Activated B cell treated with CpG ODN at 0.5 μM for 24 hours (primary cell): ENCODE measurements around the gene PPM1B. TPM values are rescaled to one million over a fixed set of nuclear protein-coding genes. Genes with fewer than 3 reads are reported as not detected.

Experiments used
- ATAC-seq: fragments of 200-7000 bp; cut with Tn5 transposase; one replicate; pipeline ENCODE4 v1.10.0; 2021; ENCODE audit warnings: low read depth, mild to moderate bottlenecking, moderate library complexity
- CTCF ChIA-PET: fragments of 350-600 bp; sonication (Branson Sonifier 250); formaldehyde crosslinking; loops from one replicate; lab custom pipeline; 2021; ENCODE audit warnings: antibody characterized with exemption; lab: Charles Lee
- POLR2A ChIA-PET: fragments of 350-600 bp; sonication (Branson Sonifier 250); formaldehyde crosslinking; loops from one replicate; lab custom pipeline; 2021; ENCODE audit warnings: antibody characterized with exemption; lab: Charles Lee
- DNase-seq: peaks from one replicate; pipeline ENCODE4 v3.0.0; 2022
- H3K27ac Mint-ChIP-seq: one replicate; pipeline ENCODE4 v1.8.0; 2020; ENCODE audit warnings: mixed read lengths
- H3K27me3 Mint-ChIP-seq: one replicate; pipeline ENCODE4 v1.8.0; 2021; ENCODE audit warnings: mixed read lengths
- H3K36me3 Mint-ChIP-seq: one replicate; pipeline ENCODE4 v1.8.0; 2021; ENCODE audit warnings: low read depth, mixed read lengths
- H3K4me1 Mint-ChIP-seq: one replicate; pipeline ENCODE4 v1.8.0; 2021; ENCODE audit warnings: mixed read lengths
- H3K4me3 Mint-ChIP-seq: one replicate; pipeline ENCODE4 v1.8.0; 2020; ENCODE audit warnings: mild to moderate bottlenecking, mixed read lengths
- H3K9me3 Mint-ChIP-seq: one replicate; pipeline ENCODE4 v1.8.0; 2020; ENCODE audit warnings: mixed read lengths
- intact Hi-C: fragments of 100-400 bp; cut with micrococcal nuclease; formaldehyde crosslinking; loops from one replicate; pipeline ENCODE4 v1.15.1; 2024
- total RNA-seq: library from RNA; stranded (reverse); gene quantifications from 2 replicates; pipeline ENCODE4 v1.2.3, GENCODE V29; 2022
- TF ChIP-seq, protein P1 (sequence below): fragments of 200-600 bp; IDR thresholded peaks from one replicate; pipeline ENCODE4 v1.8.0; 2022; ENCODE audit warnings: antibody characterized with exemption, mild to moderate bottlenecking

Gene PPM1B
- total RNA-seq, 1 donor from 2014 or later = 55.2 TPM

DNA sequence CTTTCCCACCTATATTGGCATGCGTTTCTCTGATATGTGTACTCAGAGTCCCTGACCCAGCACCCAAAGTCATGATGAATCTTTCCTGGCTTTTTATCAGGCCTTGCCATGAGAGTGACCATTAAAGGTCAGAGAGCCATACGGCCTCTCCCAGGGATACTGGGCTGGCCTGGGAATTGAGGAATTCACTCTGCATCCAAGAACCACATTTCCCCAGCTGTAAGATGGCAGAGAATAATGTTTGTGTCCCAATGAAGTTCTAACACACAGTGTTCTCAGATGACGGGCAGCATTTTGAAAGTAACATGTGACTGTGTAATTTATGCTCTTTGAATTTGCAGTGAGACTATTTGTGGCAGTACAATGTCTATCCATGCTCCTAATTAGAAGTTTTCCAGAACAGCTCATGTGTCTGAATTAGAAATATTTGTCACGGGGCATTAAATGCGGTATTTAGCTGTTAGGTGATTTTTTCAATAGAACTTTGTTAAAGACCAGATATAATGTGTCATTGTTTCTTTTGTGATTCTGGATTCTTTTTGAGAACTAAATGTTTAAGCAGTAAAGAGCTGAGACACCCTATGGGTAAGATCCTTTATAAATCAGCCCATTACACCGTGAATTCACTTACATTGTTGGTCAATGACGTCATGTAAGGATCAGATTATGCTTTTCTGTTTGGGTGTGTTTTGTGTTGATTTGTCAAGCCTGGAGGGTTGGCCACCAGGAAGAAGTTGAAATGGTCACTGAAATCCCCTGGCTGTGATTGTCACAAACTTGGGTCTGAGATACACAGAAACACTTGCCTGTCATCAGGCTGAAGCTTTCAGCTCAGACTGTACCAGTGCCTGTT is 99.3 kb downstream of the PPM1B start:
- no peak for ATAC-seq
- H3K4me3 Mint-ChIP-seq = no peak overlapping the region
- DNase-seq = no peak
- H3K27ac Mint-ChIP-seq = no peak overlapping the region
- ChIA-PET POLR2A (interaction anchor here (0.5 kb wide), 1 partner anchor 34 kb away, joined by 3 read pairs; no protein-coding TSS in a partner anchor), CTCF (no interaction called here)
- TF ChIP-seq, protein P1, sequence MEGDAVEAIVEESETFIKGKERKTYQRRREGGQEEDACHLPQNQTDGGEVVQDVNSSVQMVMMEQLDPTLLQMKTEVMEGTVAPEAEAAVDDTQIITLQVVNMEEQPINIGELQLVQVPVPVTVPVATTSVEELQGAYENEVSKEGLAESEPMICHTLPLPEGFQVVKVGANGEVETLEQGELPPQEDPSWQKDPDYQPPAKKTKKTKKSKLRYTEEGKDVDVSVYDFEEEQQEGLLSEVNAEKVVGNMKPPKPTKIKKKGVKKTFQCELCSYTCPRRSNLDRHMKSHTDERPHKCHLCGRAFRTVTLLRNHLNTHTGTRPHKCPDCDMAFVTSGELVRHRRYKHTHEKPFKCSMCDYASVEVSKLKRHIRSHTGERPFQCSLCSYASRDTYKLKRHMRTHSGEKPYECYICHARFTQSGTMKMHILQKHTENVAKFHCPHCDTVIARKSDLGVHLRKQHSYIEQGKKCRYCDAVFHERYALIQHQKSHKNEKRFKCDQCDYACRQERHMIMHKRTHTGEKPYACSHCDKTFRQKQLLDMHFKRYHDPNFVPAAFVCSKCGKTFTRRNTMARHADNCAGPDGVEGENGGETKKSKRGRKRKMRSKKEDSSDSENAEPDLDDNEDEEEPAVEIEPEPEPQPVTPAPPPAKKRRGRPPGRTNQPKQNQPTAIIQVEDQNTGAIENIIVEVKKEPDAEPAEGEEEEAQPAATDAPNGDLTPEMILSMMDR = no peak
- no peaks in the 10 kb centered on the region for H3K4me1 Mint-ChIP-seq
- H3K9me3 Mint-ChIP-seq = peaks cover 5% of the 10 kb centered on the region
- no peaks in the 10 kb centered on the region for H3K27me3 Mint-ChIP-seq
- intact Hi-C loops = no loop called here
- no peaks in the 10 kb centered on the region for H3K36me3 Mint-ChIP-seq

DNA sequence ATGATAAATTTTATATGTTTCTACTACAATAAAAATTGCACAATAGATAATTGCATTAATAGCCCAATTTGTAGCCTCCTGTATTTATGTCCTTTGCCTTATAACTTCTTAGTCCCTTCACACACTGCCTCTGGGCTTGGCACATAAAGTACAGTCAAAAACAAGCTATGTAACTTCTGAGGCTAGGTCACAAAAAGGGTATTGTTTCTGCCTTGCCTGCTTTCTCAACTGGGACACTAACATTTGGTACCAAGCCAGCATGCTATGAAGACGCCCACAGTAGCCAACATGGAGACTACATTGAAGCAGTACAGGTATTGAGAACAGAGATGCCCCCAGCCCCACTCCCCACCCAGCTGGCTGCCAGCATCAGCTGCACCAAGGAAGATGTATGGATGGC is 101.2 kb downstream of the PPM1B start:
- Mint-ChIP-seq H3K27me3 (no peaks in the 10 kb centered on the region), H3K36me3 (no peaks in the 10 kb centered on the region), H3K9me3 (peaks cover 5% of the 10 kb centered on the region), H3K4me1 (no peaks in the 10 kb centered on the region), H3K4me3 (no peak overlapping the region), H3K27ac (no peak overlapping the region)
- ChIA-PET POLR2A (no interaction called here), CTCF (no interaction called here)
- no peak for DNase-seq
- no peak for ATAC-seq
- intact Hi-C loops = no loop called here
- TF ChIP-seq, protein P1 = no peak

- no peaks in the 10 kb centered on the region for H3K4me1 Mint-ChIP-seq
- H3K36me3 Mint-ChIP-seq = no peaks in the 10 kb centered on the region
- ChIA-PET CTCF (no interaction called here), POLR2A (no interaction called here)
- H3K4me3 Mint-ChIP-seq = no peak overlapping the region
- H3K27ac Mint-ChIP-seq = no peak overlapping the region
- TF ChIP-seq, protein P1 = no peak
- no peak for ATAC-seq
- intact Hi-C loops = no loop called here
- no peak for DNase-seq
- peaks cover 5% of the 10 kb centered on the region for H3K9me3 Mint-ChIP-seq
- no peaks in the 10 kb centered on the region for H3K27me3 Mint-ChIP-seq
Measured at GRCh38 chr2:44271296-44271695, 102.6 kb downstream of the PPM1B start.

DNA sequence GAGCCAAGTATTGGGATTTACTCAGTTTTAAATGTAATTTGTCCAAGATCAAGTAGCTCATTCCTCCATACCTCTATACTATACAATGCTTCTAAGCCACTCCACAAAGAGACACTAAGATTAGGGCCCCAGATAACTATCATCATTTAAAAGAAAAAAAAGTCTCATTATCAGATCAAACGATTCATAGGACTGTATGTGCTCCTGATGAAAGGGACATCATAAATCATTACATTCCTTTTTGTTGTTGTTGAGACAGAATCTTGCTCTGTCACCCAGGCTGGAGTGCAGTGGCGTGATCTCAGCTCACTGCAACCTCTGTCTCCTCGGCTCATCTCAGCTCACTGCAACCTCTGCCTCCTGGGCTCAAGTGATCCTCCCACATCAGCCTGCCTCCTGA is 104.4 kb downstream of the PPM1B start:
- CTCF ChIA-PET = no interaction called here

DNA sequence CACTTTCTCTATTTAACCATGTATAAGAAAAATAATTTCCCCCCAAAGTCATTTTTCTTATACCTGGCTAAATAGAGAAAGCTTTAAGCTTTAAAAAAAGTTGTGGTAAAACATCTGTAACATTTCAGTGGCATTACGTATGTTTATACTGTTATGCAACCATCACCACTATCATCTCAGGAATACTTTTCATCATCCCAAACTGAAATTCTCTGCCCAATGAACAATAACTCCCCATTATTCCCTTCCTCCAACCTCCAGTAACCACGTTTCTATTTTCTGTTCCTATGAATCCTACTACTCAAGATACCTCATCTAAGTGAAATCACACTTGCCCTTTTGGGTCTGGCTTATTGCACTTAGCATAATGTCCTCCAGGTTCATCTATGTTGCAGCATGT is 104.9 kb downstream of the PPM1B start:
- ChIA-PET POLR2A (no interaction called here), CTCF (no interaction called here)
- TF ChIP-seq, protein P1 = no peak
- ATAC-seq = no peak
- no peaks in the 10 kb centered on the region for H3K36me3 Mint-ChIP-seq
- H3K27me3 Mint-ChIP-seq = peaks cover 2% of the 10 kb centered on the region
- no peaks in the 10 kb centered on the region for H3K4me1 Mint-ChIP-seq
- intact Hi-C loops = no loop called here
- no peak for DNase-seq
- H3K9me3 Mint-ChIP-seq = peaks cover 4% of the 10 kb centered on the region
- no peak overlapping the region for H3K4me3 Mint-ChIP-seq
- no peak overlapping the region for H3K27ac Mint-ChIP-seq

More for the DNA sequence above, 104.4 kb downstream of the PPM1B start:
- peaks cover 5% of the 10 kb centered on the region for H3K9me3 Mint-ChIP-seq
- H3K27ac Mint-ChIP-seq = no peak overlapping the region
- no peaks in the 10 kb centered on the region for H3K36me3 Mint-ChIP-seq
- TF ChIP-seq, protein P1 = no peak
- H3K27me3 Mint-ChIP-seq = peaks cover 2% of the 10 kb centered on the region
- intact Hi-C loops = no loop called here
- ATAC-seq = no peak
- no peaks in the 10 kb centered on the region for H3K4me1 Mint-ChIP-seq
- DNase-seq = no peak
- POLR2A ChIA-PET = interaction anchor here (0.6 kb wide), 1 partner anchor 155 kb away, joined by 3 read pairs; no protein-coding TSS in a partner anchor
- H3K4me3 Mint-ChIP-seq = no peak overlapping the region
